ENCODE data around the gene MCRIP1.

The MCRIP1 gene

DNA sequence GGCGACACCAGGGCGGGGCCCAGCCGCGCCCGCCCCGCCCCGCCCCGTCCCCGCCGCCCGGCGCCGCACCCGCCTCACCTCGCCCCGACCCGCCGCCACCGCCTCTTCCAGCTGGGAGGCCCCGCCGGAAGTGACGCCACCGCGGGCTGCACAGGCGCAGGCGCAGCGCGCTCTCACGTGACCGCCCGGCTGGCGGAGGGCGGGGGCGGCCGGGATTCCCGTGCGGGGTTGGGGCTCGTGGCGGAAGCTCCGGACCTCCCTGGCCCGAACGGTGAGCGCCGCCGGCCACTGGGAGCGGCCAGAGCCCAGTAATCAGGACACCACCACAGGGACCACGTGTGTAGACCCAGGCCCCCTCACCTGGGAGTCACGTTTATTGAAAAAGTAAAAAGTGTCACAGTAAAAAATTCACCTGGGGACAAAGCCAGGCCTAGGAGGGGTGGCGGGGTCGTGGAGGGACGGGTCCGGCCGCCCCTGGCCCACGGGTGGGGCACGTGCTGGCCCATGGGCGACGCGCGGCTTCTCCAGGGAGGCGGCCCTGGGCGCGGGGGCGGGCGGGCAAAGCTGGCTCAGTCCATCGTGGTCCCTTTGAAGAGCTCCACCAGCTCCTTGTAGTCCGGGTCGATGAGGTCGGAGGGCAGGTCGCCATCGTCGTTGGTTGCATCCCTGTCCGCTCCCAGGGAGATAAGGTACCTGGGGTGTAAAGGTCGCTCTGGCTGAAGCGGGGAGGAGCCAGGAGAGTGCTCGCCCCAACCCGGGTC, at the start of gene MCRIP1:
MCRIP1 (minus strand) TSS at position 132 of the 761 bp plus-strand sequence. CDS start 8,785 bp downstream, outside the sequence.
- DNase-seq = peak; percentile 98

DNA sequence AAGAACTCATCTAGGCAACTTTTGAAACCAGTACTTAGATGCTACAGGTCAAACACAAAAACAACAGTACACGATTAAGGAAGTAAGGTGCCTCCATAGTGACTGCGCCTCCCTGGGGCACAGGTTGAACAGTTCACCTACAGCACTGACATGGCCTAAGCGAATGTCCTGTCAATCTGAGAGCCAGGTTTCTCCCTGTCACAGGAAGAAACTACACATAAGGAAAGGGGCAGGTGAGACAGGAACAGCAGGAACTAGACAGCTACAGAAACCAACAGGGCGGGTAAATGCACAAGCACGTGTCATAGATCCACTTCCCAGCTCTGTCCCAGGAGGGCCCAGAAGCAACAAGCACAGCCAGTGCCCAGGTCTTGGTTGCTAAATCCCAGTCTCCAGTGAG, 46.0 kb upstream of the MCRIP1 start:
- DNase-seq = no peak

DNA sequence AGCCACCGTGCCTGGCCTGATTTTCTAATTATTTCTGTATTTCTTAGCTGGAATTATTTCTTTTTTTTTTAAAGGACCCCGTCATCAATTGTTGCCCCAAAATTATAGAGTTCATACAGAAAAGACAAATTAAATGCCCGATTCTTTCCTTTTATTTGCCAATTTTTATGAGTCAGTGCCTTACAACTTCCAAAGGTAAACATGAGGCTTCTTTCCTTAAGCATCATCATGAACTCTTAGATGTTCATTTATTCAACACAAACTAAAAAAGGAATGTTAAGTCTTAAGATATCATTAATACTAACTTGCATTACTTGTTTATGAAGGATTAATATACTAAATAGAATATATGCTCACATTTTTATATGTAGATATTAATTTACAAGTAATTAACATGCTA, 45.2 kb upstream of the MCRIP1 start:
- no peak for DNase-seq

- DNase-seq = no peak
Observed at GRCh38 chr17:81877569-81877968, 44.5 kb upstream of the MCRIP1 start.

- DNase-seq = peak; percentile 97
Observed at GRCh38 chr17:81871387-81872230, 38.5 kb upstream of the MCRIP1 start.

DNA sequence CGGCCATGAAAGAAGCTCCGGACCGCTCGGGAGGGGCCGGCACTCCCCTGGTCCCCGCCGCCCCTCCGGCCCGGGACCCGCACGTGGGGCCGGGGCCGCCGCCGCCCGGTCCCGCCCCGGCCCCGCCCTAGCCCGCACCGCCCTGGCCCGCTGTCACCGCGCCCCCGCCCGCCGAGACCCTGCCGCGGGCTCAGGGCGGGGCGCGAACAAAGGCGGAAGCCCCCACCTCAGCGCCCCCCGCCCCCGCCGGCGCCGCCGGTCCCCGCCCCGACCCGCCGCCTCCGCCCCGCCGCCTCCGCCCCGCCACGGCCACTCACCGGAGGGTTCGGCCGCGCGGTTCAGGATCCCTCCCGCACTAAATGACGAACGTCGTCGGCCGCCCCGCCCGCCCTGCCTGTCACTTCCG, 37.9 kb upstream of the MCRIP1 start, which contains the start of gene ARHGDIA:
ARHGDIA (minus strand) TSS at position 357 of the 406 bp plus-strand sequence. CDS start 1,407 bp downstream, outside the sequence.
- DNase-seq = no peak

GRCh38 chr17:81870131-81870980, 37.3 kb upstream of the MCRIP1 start:
- DNase-seq = peak; percentile 83

DNA sequence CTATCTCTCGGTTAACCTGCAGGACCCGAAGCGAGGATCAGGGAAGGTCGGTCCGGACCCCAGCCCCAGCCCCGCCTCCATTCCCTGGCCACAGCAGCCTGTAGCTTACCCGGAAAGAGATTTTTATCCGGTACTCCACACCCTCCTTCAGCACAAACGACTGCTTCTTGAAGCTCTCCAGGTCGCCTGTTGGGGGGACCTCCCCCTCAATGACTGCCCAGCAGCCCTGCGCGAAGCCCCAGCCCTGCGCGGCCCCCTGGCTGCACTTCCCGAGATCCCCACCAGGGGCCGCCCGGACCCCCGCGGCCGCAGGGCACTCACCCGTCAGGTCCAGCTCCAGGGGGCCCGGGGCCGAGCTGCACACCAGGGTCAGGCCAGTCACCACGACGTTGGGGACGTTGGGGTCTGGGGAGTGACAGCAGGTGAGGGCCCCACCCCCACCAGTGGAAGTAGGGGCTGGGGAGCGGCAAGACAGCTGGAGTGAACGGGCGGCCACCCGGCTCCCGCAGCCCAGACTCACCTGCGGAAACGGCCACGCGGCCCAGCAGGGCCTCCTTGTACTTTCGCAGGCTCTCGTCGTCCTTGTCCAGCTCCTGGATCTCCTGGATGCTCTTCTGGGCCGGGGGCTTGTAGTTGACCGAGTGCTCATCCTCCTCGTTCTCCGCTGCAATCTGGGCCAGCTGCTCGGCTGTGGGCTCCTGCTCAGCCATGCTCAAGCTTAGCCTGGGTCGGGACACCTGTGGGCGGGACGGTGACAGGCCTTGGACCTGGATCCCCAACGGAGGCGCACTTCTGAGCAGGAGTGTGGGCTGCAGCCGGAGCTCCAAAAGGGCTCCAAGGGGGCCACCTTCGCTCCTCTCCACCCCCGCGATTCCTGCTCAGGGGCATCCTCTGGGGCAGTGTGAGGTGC, 36.4 kb upstream of the MCRIP1 start:
- DNase-seq = peak; percentile 83

GRCh38 chr17:81868674-81869220, 35.7 kb upstream of the MCRIP1 start:
- no peak for DNase-seq

- DNase-seq = peak; percentile 66
Observed at GRCh38 chr17:81867991-81868673, 35.0 kb upstream of the MCRIP1 start.

- peak; percentile 79 for DNase-seq
Observed at GRCh38 chr17:81867170-81867990, 34.3 kb upstream of the MCRIP1 start.

- DNase-seq = peak; percentile 76
Observed at GRCh38 chr17:81866440-81867169, 33.5 kb upstream of the MCRIP1 start.

DNA sequence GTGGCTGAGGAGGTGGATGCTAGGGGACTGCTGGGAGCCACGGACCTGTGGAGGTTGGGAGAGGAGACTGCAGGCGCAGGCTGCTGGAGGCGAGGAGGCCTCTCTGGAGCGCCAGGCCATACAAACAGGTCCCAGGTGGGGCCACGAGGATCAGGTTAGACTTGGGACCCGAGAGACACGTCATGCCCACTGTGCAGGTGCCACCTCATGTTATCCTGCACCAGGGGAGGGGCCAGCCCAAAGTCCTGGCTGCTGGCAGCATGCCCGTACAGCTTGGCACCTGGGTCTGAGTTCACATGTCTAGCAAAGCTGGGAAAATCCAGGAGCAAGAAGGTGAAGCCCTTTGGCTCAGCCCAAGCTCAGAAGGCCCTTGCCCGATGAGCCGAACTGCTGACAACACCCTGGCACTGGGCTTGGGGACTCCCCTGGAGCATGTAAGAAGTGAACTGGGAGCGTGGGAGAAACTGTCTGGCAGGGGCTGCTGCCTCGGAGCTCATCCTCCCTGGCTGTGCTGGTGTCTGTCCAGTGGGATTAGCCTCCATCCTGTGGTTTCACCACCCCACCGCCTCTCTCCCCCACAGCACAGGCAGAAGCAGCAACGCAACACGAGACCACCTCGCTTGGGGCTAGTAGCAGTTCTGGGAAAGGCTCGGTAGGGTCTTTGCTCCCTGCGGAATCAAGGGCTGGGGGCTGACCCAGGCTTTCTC, 32.8 kb upstream of the MCRIP1 start:
- peak; percentile 70 for DNase-seq

GRCh38 chr17:81865358-81865732, 32.3 kb upstream of the MCRIP1 start:
- no peak for DNase-seq

GRCh38 chr17:81863833-81864768, 31.0 kb upstream of the MCRIP1 start:
- no peak for DNase-seq

GRCh38 chr17:81863123-81863675, 30.1 kb upstream of the MCRIP1 start:
- no peak for DNase-seq

Measured in activated CD8-positive, alpha-beta memory T cell treated with anti-CD3 and anti-CD28 coated beads for 24 hours (primary cell).